HCT116 (cell line): ENCODE measurements around the gene CPEB3. TPM values are rescaled to one million over a fixed set of nuclear protein-coding genes. Genes with fewer than 3 reads are reported as not detected.
"Not testable (repeated sequence)": the region's sequence is repeated elsewhere in the genome, so short reads cannot be mapped to it uniquely, and the experiment has no call there.

ENCODE experiments used
- ATAC-seq: fragments of 200-7000 bp; cut with Tn5 transposase; 2 replicates; pipeline ENCODE4 v1.9.1; 2020; ENCODE audit warnings: mild to moderate bottlenecking, moderate library complexity
- BruUV-seq: library from RNA; stranded (reverse); fragments of 400-500 nt; replicated peaks from 2 replicates; lab custom pipeline; 2021; lab: Mats Ljungman, UMichigan
- CTCF ChIA-PET: fragments of 300-600 bp; sonication (Branson Sonifier 250); formaldehyde crosslinking; loops from one replicate; lab custom pipeline; 2021; ENCODE audit warnings: antibody characterized with exemption; lab: Charles Lee
- POLR2A ChIA-PET: fragments of 300-600, 350-600 bp; sonication (Branson Sonifier 250); formaldehyde crosslinking; loops from one replicate; lab custom pipeline; 2021; ENCODE audit warnings: antibody characterized with exemption; lab: Charles Lee
- RAD21 ChIA-PET, 2 experiments: fragments of 300-600 bp; sonication (Branson Sonifier 250); formaldehyde crosslinking; loops; one replicate each; lab custom pipeline; 2023; ENCODE audit warnings: low total read pairs in 2 of 2; ENCODE audit not compliant: uncharacterized antibody in 2 of 2, unreplicated experiment in 2 of 2, low non-redundant PET in 1 of 2; lab: Charles Lee
- DNase-seq: peaks from one replicate; pipeline ENCODE4 v3.0.0-alpha.2; 2010; ENCODE audit warnings: low read depth, low spot score
- H2AFZ ChIP-seq: fragments of 200-600 bp; shearing (Covaris generic), sonication (generic); 2 replicates; pipeline ENCODE4 v1.6.1; 2017; ENCODE audit warnings: low read depth, mixed run types, mixed read lengths, antibody characterized with exemption, low read length; ENCODE audit not compliant: poor library complexity, severe bottlenecking
- H3K27ac ChIP-seq: 2 replicates; pipeline ENCODE4 v1.5.1; 2012; ENCODE audit warnings: low read depth, low read length
- H3K27me3 ChIP-seq: fragments of 200-600 bp; sonication (generic); 2 replicates; pipeline ENCODE4 v1.6.1; 2016; ENCODE audit warnings: mixed run types, low read length, mixed read lengths; ENCODE audit not compliant: insufficient read depth
- H3K36me3 ChIP-seq, 2 experiments: fragments of 200-500 bp in 1 of 2; fragments of 200-600 bp in 1 of 2; sonication (Bioruptor generic) in 1 of 2; sonication (generic) in 1 of 2; 2 replicates each; pipeline versions ENCODE4 v1.5.1 to v1.6.1; 2014 to 2016; ENCODE audit warnings: low read length in 2 of 2, inconsistent platforms in 1 of 2, mixed read lengths in 1 of 2, mixed run types in 1 of 2; ENCODE audit not compliant: insufficient read depth in 2 of 2, control insufficient read depth in 1 of 2
- H3K4me1 ChIP-seq, 2 experiments: fragments of 200-600 bp in 1 of 2; sonication (generic) in 1 of 2; 2 replicates each; pipeline versions ENCODE4 v1.5.1 to v1.6.1; 2012 to 2017; ENCODE audit warnings: low read length in 2 of 2, inconsistent platforms in 1 of 2, mild to moderate bottlenecking in 1 of 2, mixed read lengths in 1 of 2, mixed run types in 1 of 2, moderate library complexity in 1 of 2; ENCODE audit not compliant: insufficient read depth in 2 of 2, control insufficient read depth in 1 of 2
- H3K4me2 ChIP-seq: fragments of 200-600 bp; sonication (generic); 2 replicates; pipeline ENCODE4 v1.6.1; 2017; ENCODE audit warnings: mixed run types, low read length, mixed read lengths
- H3K4me3 ChIP-seq, 2 experiments: fragments of 200-600 bp in 1 of 2; sonication (generic) in 1 of 2; replicated peaks in 1 of 2; 2 replicates each; pipeline ENCODE4 v1.5.1; 2011 to 2016; ENCODE audit warnings: low read length in 2 of 2, control low read depth in 1 of 2, low read depth in 1 of 2, mild to moderate bottlenecking in 1 of 2, mixed read lengths in 1 of 2, mixed run types in 1 of 2
- H3K79me2 ChIP-seq: fragments of 200-600 bp; sonication (generic); 2 replicates; pipeline ENCODE4 v1.6.1; 2017; ENCODE audit warnings: mild to moderate bottlenecking, mixed run types, low read length, moderate library complexity, mixed read lengths; ENCODE audit not compliant: insufficient read depth
- H3K9ac ChIP-seq: fragments of 200-600 bp; sonication (generic); 2 replicates; pipeline ENCODE4 v1.6.1; 2016; ENCODE audit warnings: low read length, mixed read lengths
- H3K9me2 ChIP-seq: fragments of 200-600 bp; sonication (generic), shearing (Covaris generic); 2 replicates; pipeline ENCODE4 v1.6.1; 2017; ENCODE audit warnings: mixed run types, mild to moderate bottlenecking, moderate library complexity; ENCODE audit not compliant: insufficient read depth
- H3K9me3 ChIP-seq, 2 experiments: fragments of 200-500 bp in 1 of 2; fragments of 200-600 bp in 1 of 2; sonication (Bioruptor generic) in 1 of 2; sonication (generic) in 1 of 2; 2 replicates each; pipeline ENCODE4 v1.6.1; 2014 to 2017; ENCODE audit warnings: low read length in 2 of 2, mixed read lengths in 2 of 2, inconsistent platforms in 1 of 2, low read depth in 1 of 2, mild to moderate bottlenecking in 1 of 2, mixed run types in 1 of 2, moderate library complexity in 1 of 2; ENCODE audit not compliant: control insufficient read depth in 1 of 2, insufficient read depth in 1 of 2
- H4K20me1 ChIP-seq: fragments of 200-600 bp; sonication (generic), shearing (Covaris generic); 2 replicates; pipeline ENCODE4 v1.6.1; 2017; ENCODE audit warnings: mixed run types, mild to moderate bottlenecking, moderate library complexity; ENCODE audit not compliant: insufficient read depth
- EZH2 ChIP-seq: fragments of 200-600 bp; sonication (generic); IDR thresholded peaks from 2 replicates; pipeline ENCODE4 v1.6.1; 2017; ENCODE audit warnings: antibody characterized with exemption, mixed run types
- FOSL1 ChIP-seq: IDR thresholded peaks from 2 replicates; pipeline ENCODE4 v1.6.1; 2012; ENCODE audit warnings: low read depth
- JUND ChIP-seq: IDR thresholded peaks from 2 replicates; pipeline ENCODE4 v1.6.1; 2012
- RAD21 ChIP-seq: IDR thresholded peaks from 2 replicates; pipeline ENCODE4 v1.6.1; 2012; ENCODE audit warnings: low read depth, mild to moderate bottlenecking
- SIN3A ChIP-seq: IDR thresholded peaks from 2 replicates; pipeline ENCODE4 v1.6.1; 2012; ENCODE audit warnings: low read depth
- SRF ChIP-seq: IDR thresholded peaks from 2 replicates; pipeline ENCODE4 v1.6.1; 2012; ENCODE audit warnings: low read depth
- TCF7L2 ChIP-seq: IDR thresholded peaks from 2 replicates; pipeline ENCODE4 v1.7.0; 2011; ENCODE audit warnings: borderline replicate concordance, inconsistent platforms; ENCODE audit not compliant: insufficient read depth, insufficient read length; ENCODE audit errors: extremely low read depth
- YY1 ChIP-seq: IDR thresholded peaks from 2 replicates; pipeline ENCODE4 v1.6.1; 2011; ENCODE audit warnings: low read length, low read depth, moderate library complexity, mild to moderate bottlenecking; ENCODE audit not compliant: insufficient replicate concordance; ENCODE audit errors: extremely low read depth
- intact Hi-C: fragments of 100-400 bp; cut with micrococcal nuclease; formaldehyde crosslinking; loops from 2 replicates; pipeline ENCODE4 v1.10.0; 2022
- total RNA-seq: library from RNA; stranded (reverse); gene quantifications from one replicate; pipeline ENCODE4 v1.2.1, GENCODE V29; 2021; ENCODE audit not compliant: unreplicated experiment
- TF ChIP-seq, protein P1 (sequence below): IDR thresholded peaks from 2 replicates; pipeline ENCODE4 v1.6.1; 2012; ENCODE audit warnings: low read depth

The CPEB3 gene
- total RNA-seq, 1 experiment from 2014 or later = 3.0 TPM

DNA sequence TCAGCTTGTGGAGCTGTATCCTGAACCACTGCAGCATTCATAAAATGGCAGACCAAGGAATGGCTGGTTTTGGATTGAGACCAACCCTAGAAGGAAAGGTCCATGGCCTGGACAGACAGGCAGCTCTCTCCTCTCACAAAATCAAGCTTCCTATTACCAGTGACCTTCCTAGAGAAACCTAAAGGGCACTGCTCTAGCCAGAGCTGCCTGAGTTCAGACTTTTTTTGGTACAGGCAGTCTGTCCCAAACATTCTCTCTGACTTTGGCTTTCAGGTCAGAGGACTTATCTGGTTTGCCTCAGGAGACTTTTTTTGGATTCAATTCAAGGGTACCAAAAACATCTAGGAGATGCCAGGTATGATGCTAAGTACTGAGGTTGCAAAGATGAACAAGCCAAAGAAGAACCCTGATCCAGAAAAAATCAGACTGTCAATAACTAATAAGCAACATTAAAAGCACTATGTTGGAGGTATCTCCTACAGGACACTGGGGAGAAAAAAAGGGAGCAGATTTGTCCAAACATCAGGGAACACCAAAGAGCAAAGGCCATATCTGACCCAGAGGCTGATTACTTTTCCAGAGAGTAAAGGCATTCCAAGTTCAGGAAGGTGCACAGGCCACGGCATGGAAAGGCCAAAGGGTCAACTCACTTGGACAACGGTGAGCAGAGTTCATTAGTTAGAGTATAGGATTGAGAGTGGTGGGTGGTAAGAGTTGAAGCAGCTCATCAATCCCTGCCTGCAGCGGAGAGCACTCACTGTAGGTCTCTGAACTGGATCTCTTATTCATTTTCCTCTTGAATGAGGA lies 169.0 kb downstream of the CPEB3 start (continued):
- TF ChIP-seq, protein P1, sequence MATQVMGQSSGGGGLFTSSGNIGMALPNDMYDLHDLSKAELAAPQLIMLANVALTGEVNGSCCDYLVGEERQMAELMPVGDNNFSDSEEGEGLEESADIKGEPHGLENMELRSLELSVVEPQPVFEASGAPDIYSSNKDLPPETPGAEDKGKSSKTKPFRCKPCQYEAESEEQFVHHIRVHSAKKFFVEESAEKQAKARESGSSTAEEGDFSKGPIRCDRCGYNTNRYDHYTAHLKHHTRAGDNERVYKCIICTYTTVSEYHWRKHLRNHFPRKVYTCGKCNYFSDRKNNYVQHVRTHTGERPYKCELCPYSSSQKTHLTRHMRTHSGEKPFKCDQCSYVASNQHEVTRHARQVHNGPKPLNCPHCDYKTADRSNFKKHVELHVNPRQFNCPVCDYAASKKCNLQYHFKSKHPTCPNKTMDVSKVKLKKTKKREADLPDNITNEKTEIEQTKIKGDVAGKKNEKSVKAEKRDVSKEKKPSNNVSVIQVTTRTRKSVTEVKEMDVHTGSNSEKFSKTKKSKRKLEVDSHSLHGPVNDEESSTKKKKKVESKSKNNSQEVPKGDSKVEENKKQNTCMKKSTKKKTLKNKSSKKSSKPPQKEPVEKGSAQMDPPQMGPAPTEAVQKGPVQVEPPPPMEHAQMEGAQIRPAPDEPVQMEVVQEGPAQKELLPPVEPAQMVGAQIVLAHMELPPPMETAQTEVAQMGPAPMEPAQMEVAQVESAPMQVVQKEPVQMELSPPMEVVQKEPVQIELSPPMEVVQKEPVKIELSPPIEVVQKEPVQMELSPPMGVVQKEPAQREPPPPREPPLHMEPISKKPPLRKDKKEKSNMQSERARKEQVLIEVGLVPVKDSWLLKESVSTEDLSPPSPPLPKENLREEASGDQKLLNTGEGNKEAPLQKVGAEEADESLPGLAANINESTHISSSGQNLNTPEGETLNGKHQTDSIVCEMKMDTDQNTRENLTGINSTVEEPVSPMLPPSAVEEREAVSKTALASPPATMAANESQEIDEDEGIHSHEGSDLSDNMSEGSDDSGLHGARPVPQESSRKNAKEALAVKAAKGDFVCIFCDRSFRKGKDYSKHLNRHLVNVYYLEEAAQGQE = no peak

DNA sequence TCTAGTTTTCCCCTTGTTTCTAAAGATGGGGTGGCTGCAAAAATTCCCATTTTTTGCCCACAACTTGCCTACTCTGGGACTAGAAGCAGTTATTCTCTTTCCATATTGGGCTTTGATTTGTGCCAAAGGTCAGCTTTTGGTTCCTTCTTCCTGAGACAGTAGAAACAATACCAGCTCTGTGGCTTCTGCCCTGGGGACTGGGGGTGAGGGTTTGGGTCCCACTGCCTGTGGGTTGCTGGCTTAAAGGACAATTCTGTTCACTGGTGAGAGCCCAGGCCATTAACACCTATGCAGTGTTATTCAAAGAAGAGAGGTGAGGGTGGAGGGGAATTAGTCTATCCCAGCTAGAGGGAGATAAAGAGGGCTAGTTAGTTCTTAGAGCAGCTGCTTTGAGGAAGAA lies 171.5 kb downstream of the CPEB3 start:
- BruUV-seq = no TSS peak
- no peaks in the 10 kb centered on the region for H3K9me3 ChIP-seq
- H3K4me3 ChIP-seq = no peak overlapping the region
- H4K20me1 ChIP-seq = no peaks in the 10 kb centered on the region
- H3K27ac ChIP-seq = no peak overlapping the region
- ChIA-PET CTCF (no interaction called here), RAD21 (no interaction called here), POLR2A (no interaction called here)
- intact Hi-C loops = no loop called here
- no peak overlapping the region for H2AFZ ChIP-seq
- no peaks in the 10 kb centered on the region for H3K9me2 ChIP-seq
- H3K4me1 ChIP-seq = peaks cover 13 to 14% of the 10 kb centered on the region in 2 experiments
- H3K9ac ChIP-seq = no peak overlapping the region
- H3K79me2 ChIP-seq = no peaks in the 10 kb centered on the region
- no peak overlapping the region for H3K4me2 ChIP-seq
- DNase-seq (no peak), ATAC-seq (no peak)
- TF ChIP-seq YY1 = no peak
- TF ChIP-seq EZH2 = no peak
- TF ChIP-seq FOSL1 = no peak
- TF ChIP-seq, protein P1 = no peak
- TF ChIP-seq TCF7L2 = no peak
- no peak for TF ChIP-seq RAD21
- no peak for TF ChIP-seq SIN3A
- no peak for TF ChIP-seq SRF
- TF ChIP-seq JUND = no peak
- H3K27me3 ChIP-seq = no peaks in the 10 kb centered on the region
- H3K36me3 ChIP-seq = no peaks in the 10 kb centered on the region

DNA sequence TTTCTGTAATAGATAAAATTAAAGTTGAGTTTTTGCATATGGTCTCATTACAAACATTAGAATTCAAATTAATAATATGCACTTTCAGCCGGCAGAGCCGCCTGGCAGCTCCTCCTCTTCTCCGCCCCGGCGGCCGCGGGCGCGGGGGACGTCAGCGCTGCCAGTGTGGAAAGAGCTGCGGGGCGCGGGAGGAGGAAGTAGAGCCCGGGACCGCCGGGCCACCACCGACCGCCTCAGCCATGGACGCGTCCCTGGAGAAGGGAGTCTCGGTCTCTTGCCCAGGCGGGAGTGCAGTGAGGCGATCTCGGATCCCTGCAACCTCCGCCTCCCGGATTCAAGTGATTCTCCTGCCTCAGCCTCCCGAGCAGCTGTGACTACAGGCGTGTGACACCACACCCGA lies 176.0 kb downstream of the CPEB3 start:
- H3K27ac ChIP-seq, BruUV-seq, intact Hi-C loops: not testable (repeated sequence)

More for the DNA sequence above, 176.0 kb downstream of the CPEB3 start:
- DNase-seq, POLR2A ChIA-PET, H3K9ac ChIP-seq, H4K20me1 ChIP-seq, RAD21 ChIA-PET, H3K4me2 ChIP-seq, H3K4me1 ChIP-seq, H3K27me3 ChIP-seq, CTCF ChIA-PET, H3K9me2 ChIP-seq, H3K79me2 ChIP-seq, H3K36me3 ChIP-seq, H3K9me3 ChIP-seq, H2AFZ ChIP-seq, ATAC-seq, H3K4me3 ChIP-seq: not testable (repeated sequence)
